SK-N-MC (cell line): ENCODE results near the gene ABCC1.

Experiments
- EZH2 ChIP-seq: fragments of 200-600 bp; sonication (generic); IDR thresholded peaks from one replicate; pipeline ENCODE4 v1.6.1; 2017; ENCODE audit warnings: antibody characterized with exemption
- FOXP2 ChIP-seq: optimal IDR thresholded peaks from 2 replicates; pipeline ENCODE3; 2011; ENCODE audit warnings: mild to moderate bottlenecking, moderate library complexity; ENCODE audit not compliant: insufficient read depth; ENCODE audit errors: extremely low read length, control extremely low read depth
- POLR2AphosphoS5 ChIP-seq: IDR thresholded peaks from 2 replicates; pipeline ENCODE4 v1.6.1; 2012; ENCODE audit warnings: mild to moderate bottlenecking, low read depth, low read length, borderline replicate concordance

DNA sequence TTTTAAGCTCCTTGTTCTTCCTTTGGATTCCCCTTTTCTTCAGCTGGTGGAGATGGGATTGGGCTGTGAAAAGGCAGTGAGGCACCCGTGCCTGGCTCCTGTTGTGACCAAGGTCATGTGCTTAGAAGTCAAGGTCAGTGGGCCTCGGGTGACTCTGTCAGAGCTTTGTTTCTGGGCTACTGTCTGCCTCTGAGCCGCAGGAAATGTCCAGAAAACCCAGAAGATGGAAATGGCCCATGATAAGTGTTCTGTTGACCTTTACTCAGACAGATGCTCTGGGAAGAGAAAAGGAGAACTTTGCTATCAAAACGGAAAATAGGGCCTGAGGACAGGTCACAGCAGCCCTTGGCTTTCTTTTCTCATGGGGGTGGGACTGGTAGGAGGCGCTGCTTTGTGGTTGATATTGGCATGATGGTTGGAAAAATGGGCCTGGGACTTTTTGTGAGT, 2.9 kb downstream of the ABCC1 start:
- TF ChIP-seq POLR2AphosphoS5 (no peak), EZH2 (no peak), FOXP2 (no peak)
